NK-92 (cell line): ENCODE results near the gene TRPM3.

Experiments used
- DNase-seq: peaks from one replicate; lab custom pipeline; 2025; ENCODE audit not compliant: unreplicated experiment; lab: John Stamatoyannopoulos, UW

The TRPM3 gene

DNA sequence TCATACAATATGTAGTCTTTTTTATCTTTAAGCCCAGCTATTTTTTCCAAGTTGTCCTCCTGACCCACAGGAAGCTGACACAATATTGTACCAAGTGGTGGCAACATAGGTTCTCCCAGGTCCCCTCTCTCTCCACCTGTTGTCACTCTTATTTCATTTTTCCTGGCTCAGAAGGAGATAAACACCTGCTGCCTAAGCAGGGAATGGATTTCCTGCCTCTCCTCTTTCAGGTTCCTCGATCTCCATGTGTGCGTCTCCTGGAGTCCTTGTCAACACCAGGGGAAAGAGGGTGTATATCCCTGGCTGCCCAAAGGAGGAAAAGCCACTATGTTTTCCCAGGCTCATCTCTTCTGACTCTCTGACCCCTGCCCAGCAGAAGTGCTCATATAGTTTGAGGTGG, 625.2 kb downstream of the TRPM3 start:
- DNase-seq = no peak

DNA sequence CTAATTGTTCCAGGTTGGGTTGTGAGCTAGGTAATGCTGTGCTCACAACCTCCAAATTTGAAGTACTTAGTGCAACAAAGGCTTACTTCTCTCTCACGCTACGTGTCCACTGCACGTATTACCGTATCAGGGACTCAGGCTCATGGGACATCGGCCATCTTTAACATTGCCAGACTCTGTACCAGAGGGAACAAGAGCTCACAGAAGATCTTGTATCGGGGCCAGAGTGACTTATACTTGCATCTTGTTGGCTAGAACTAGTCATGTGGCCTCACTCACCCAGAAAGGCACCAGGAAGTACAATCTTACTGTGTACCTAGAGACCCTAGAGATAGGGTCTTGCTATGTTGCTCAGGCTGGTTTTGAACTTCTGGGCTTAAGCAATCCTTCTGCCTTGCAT, 625.9 kb downstream of the TRPM3 start:
- no peak for DNase-seq

DNA sequence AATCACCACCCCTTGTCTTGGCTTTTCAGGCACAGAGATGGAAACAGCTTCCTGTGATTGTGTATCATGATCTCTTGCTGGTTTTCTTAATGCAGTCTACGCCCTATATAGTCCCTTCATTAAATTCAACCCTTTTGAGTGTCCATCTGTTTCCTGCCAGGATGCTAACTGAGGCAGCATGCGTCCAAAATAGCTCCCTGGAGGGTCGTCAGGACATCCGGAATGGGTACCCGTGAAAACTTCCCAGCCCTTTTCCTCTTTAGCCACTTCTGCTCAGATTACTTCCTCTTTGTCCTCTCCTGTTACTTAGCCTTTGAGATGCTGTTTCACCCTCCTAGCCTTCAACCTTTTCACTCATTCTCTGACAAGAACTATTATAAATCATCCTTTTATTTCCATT, 627.2 kb downstream of the TRPM3 start:
- no peak for DNase-seq

DNA sequence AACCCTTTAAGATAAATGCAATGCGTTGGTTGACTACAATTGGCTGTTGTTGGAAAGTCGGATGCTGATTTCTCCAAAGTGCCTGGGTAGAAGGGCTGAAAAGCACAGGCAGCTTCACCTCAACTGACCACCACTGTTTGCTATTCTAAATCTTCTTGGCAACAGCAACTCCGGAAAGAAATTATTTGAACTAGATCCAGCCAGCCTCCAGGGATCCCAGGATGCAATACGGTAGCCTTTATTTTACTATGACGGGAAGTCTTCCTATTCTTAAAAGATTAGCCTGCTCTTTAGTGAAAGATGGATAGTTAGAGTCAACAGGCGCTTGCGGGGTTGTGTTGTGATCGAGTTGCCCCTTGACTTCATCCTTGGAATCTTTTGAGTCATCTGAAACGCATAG, 628.4 kb downstream of the TRPM3 start:
- no peak for DNase-seq

DNA sequence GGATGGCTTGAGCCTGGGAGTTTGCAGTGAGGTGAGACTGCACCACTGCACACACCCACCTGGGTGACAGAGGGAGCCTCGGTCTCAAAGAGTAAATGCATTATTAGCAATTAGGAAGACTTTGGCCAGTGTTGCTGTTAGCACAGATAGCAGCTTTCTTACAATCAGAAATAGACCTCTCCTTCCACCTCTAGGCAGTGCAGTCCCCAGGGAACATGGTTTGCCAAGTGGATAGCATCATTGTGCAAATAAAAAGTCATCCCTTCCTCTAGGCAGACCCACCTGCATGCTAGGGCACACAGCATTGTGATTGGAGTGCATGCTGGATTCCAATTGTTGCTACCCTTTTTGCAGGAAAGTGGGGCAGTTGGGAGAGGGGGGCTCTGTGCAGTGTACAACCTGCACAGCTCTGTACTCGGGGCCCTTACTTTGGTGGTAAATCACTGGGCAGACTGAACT, 629.1 kb downstream of the TRPM3 start:
- no peak for DNase-seq

DNA sequence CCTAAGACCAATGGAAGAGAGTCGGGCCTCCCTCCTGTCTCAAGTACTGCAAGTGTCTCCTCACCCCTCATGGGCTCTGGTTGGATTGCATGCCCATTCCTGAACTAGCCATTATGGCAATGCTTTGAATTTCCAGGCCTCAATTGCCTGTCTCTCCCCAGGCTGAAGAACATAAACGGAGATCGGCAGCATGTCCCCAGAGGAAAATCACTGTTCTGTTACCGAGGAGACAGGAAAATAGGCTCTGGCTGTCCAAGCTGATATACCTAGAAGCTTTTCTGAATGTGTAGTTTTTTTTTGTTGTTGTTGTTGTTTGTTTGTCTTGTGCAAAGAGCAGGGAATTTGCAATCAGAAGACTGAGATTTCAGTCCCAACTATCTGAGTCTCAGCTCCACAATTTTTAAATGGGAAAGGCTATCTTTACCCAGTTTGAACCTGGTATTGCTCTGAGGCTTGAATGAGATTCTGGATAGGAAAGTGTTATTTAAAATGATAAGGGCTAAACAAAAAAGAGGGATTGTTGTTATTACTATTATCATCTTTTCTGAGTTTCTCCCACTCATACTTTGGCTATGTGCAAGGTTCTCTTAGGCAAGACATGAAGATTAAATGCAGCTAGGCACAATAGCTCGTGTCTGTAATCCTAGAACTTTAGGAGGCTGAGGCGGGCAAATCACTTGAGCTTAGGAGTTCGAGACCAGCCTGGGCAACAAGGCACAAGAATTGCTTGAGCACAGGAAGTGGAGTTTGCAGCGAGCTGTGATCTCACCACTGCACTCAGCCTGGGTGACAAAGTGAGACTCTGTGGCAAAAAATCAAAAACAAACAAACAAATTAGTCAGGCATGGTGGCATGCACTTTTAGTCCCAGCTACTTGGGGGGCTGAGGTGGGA, 629.7 kb downstream of the TRPM3 start:
- DNase-seq = no peak

DNA sequence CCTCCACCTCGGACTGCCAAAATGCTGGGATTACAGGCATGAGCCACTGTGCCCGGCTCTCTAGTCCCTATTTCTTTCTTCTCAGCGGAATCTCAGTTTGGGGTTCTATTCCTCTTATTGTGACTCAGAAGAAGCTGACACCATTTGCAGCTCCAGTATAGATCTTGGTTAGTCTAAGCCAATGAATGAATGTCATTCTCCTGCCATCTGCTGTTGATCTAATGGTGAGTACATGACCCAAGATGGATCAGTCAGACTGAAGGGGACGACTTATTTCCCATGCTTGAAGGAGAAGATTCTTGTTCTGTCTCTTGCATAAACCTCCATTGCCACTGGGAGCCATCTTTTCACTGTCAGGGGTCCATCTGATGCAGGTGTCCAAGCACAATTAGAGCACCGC, 630.9 kb downstream of the TRPM3 start:
- DNase-seq = no peak

DNA sequence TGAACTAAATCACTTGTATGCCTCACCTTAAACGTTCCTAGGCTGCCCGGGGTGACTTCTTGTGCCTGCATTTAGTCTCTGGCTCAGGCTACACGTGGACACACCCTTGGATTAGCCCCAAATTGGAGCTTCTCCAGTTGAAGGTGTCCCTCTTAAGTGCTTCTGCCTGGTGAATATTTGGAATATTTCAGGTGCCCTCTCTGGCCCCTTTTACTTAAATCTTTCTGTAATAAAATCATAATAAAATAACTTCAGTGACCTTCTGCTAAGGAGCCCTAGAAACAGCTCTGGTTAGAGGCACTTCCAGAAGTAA, 632.7 kb downstream of the TRPM3 start:
- DNase-seq = no peak

GRCh38 chr9:70488098-70488792, 633.2 kb downstream of the TRPM3 start:
- DNase-seq = no peak

DNA sequence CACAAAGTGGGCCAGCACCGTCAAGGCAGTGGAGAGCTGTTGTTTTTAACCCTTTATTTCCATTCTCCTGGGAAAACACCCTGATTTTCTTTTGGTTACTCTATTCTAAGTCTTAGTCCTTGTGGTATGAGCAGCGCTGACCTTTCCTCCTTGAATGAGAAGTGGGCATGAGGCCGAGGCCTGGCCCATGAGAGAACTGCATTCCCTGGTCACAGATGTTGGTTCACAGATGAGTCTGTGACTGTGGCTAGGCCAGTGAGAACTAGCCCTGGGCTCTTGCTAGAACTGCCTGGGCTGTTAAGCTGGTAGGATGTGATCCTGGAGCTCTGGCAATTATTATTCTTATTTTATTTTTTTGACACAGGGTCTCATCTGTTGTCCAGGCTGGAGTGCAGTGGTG, 635.3 kb downstream of the TRPM3 start:
- no peak for DNase-seq

DNA sequence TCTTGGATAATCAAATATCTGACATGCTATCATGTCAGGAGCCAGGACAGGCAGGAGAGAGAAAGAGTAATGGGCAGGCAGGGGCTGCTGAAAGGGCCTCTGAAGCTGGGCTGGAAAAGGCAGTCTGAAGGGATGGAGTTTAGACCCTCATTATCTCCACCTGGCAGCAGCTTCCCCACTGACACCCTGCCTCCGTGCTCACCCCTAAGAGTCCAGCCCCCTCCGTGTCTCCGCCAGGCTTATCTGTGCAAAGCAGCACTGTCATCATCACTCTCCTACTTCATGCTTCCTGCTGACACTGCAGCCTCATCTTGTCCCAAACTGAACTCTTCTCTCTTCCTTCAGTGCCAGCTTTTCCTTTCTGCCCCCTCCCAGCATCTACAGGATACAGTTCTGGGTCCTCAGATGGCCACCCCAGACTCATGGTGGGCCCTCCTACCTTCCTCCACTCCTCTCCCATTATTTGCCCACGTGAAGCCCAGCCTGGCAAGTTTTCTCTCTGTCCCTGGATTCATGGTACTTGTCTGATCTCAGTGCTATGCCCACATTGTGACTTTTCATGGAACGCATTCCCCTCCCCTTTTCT, 636.1 kb downstream of the TRPM3 start:
- no peak for DNase-seq

DNA sequence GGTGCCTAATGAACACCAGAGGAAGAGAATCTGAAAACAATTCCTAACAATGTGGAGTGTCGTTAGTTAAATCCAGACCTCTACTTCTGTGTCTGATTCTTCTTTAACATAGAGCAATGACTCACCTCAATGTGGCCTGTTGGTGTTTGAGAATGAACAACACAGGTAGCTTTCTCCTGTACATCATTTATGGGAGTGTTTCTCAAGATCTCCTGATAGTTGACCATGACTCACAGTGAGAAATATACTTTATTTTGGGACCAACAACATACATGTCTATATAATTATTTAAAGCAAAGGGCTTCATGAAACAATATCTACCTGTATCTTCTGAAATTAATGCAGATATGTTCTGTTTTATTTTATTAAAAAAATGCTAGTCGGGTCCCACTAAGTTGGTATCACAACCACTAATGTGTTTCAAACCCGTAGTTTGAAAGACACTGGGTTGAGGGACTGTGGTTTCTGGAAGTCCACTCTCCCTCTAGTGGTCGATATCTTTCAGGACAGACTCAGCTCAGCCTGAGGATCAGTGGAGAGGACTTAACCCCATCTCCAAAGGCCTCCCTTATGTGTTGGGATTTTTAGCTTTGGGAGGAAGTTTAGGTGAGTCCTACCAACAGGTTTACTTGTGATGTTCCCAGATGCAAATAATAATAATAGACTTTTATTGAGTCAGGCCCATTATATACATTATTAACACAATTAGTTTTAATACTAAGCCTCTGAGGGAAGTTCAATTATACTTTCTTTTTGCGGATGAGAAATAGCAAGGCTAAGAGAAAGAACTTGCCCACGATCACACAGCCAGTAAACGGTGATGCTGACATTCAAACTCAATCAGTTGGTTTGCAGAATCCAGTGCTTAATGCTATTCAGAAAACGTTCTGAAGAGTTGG, 636.9 kb downstream of the TRPM3 start:
- no peak for DNase-seq

DNA sequence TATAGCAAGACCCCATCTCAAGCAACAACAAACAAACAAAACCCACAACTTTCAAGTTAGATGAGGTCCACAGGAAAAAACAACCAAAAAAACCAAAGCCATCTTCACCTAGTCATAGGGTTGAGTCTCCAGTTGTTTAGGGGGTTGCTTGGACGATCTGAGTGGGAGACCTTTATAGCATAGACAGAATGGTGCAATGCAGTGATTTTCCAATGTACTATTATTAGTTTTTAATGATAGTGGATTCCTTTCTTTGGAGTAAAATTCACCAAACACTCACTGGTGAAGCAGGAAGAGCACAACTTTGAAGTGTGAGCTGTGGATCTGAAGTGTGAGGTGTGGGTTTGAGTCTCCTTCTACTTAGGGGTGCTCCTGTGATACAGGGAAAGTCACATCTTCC, 640.0 kb downstream of the TRPM3 start:
- DNase-seq = no peak

GRCh38 chr9:70480405-70480980, 640.9 kb downstream of the TRPM3 start:
- DNase-seq = no peak

DNA sequence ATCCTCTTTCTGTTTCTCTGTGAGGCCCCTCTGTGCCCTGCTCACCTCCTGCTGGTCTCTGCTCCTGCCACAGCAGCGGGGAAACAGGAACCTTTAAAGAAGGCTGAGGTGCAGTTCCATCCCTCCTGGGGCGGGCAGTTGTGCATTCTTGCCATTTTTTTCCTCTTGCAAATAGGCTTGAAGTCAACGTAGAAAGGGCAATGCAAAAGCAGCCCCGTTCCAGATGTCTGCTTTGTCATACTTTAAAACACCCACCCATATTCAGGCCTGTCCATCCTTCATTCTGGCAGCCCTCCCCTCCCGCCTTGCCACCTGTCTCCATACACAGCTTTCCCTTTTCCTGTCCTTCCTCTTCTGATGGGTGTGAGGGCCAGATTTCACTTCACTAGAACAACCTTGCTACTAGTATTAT, 641.5 kb downstream of the TRPM3 start:
- DNase-seq = no peak
